Hepatocyte (in vitro differentiated cells): Measurements from ENCODE around the gene WDR36.

ENCODE experiments used
- EZH2phosphoT487 ChIP-seq: fragments of 200-600 bp; sonication (generic); IDR thresholded peaks from one replicate; pipeline ENCODE4 v1.6.1; 2018; ENCODE audit warnings: antibody characterized with exemption, mild to moderate bottlenecking, low read depth, moderate library complexity; ENCODE audit not compliant: unreplicated experiment, severe bottlenecking
- TF ChIP-seq, protein P1 (sequence below): fragments of 200-600 bp; sonication (generic); IDR thresholded peaks from 2 replicates; pipeline ENCODE4 v1.5.1; 2016; ENCODE audit warnings: antibody characterized with exemption, mild to moderate bottlenecking; ENCODE audit not compliant: poor library complexity

DNA sequence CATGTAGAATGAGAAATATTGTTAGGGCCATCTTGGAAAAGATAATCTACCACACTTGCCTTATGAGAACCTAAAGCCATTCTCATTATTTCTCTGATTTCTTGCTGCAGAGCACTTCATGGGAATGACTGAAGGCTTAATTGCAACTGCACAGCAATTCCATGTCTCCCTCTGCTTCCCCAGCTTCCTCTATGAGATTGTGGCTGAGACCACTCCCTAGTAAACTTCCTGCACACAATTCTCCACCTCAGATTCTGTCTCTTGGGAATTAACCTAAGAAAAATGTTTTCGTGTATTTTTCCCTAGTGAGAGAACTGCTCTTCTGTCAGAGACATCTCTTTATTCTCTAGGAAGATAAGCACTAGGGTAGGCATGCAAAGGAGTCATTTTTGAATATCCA is 76.5 kb downstream of the WDR36 start:
- no peak for TF ChIP-seq EZH2phosphoT487
- TF ChIP-seq, protein P1, sequence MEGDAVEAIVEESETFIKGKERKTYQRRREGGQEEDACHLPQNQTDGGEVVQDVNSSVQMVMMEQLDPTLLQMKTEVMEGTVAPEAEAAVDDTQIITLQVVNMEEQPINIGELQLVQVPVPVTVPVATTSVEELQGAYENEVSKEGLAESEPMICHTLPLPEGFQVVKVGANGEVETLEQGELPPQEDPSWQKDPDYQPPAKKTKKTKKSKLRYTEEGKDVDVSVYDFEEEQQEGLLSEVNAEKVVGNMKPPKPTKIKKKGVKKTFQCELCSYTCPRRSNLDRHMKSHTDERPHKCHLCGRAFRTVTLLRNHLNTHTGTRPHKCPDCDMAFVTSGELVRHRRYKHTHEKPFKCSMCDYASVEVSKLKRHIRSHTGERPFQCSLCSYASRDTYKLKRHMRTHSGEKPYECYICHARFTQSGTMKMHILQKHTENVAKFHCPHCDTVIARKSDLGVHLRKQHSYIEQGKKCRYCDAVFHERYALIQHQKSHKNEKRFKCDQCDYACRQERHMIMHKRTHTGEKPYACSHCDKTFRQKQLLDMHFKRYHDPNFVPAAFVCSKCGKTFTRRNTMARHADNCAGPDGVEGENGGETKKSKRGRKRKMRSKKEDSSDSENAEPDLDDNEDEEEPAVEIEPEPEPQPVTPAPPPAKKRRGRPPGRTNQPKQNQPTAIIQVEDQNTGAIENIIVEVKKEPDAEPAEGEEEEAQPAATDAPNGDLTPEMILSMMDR = no peak
